Thyroid gland (tissue), 4 donors: ENCODE results near the gene ZNF775.

ENCODE experiments used
- CTCF ChIP-seq, 6 experiments: fragments of 200-600 bp in 3 of 6; fragments of 450-650 bp in 3 of 6; sonication (generic) in 3 of 6; IDR thresholded peaks; one replicate each; pipeline ENCODE4 v1.5.1; 2016 to 2019; ENCODE audit warnings: antibody characterized with exemption in 6 of 6, mild to moderate bottlenecking in 2 of 6, inconsistent platforms in 1 of 6, moderate library complexity in 1 of 6
- POLR2A ChIP-seq, 2 donors: fragments of 450-650 bp; IDR thresholded peaks; one replicate each; pipeline ENCODE4 v1.6.1; 2017; ENCODE audit warnings: antibody characterized with exemption in 2 of 2, mild to moderate bottlenecking in 2 of 2, moderate library complexity in 1 of 2

- no peak for TF ChIP-seq POLR2A (IDR thresholded peaks at IDR 0.05)
- no peak for TF ChIP-seq CTCF (IDR thresholded peaks at IDR 0.05)
Observed at GRCh38 chr7:150365194-150365593, 13.9 kb upstream of the ZNF775 start.
